ENCODE data around the gene ADSS1.

Gene ADSS1

GRCh38 chr14:104723651-104724406, at the start of gene ADSS1:
Gene ADSS1 (plus strand): TSS chr14:104724229. CDS start chr14:104724271, 42 bp downstream.
- peak; percentile 15 to 80 for DNase-seq (ENCODE audit: low spot score in 2 of 2)
- H3K36me3 ChIP-seq (replicated peaks): no peaks in the 10 kb centered on the region
- H3K4me3 ChIP-seq: peak within 1 kb of the TSS; percentile 46
- no peaks in the 10 kb centered on the region; the same call in 1 of the 2 replicates for H3K4me1 ChIP-seq
- H3K27me3 ChIP-seq (ENCODE audit: low read depth): peaks cover 6% of the 10 kb centered on the region; the same call in 1 of the 2 replicates
- H3K9me3 ChIP-seq: no peaks in the 10 kb centered on the region
- in situ Hi-C loops (cut with MboI; ENCODE audit: low sequenced_read_pairs): no loop called here

DNA sequence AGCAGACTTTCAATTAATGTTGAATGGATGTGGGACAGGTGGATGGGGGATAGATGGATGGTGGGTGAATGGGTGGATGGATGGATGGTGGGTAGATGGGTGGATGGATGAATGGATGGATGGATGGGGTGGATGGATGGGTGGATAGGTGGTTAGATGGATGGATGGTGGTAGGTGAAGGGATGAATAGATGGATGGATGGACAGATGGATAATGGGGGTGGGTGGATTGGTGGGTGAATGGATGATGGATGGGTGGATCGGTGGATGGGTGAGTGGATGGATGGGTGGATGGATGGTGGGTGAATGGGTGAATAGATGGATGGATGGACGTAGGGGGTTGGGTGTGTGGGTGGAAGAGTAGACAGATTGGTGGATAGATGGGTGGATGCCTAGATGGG, 48.6 kb upstream of the ADSS1 start:
- Histone ChIP-seq H3K4me3 (no peak overlapping the region), H3K9me3 (no peaks in the 10 kb centered on the region), H3K36me3 (replicated peaks) (no peaks in the 10 kb centered on the region), H3K4me1 (peaks cover 15% of the 10 kb centered on the region), H3K27me3 (ENCODE audit: low read depth) (no peaks in the 10 kb centered on the region)
- DNase-seq (ENCODE audit: low spot score in 2 of 2): no peak
- in situ Hi-C loops (cut with MboI; ENCODE audit: low sequenced_read_pairs): no loop called here

GRCh38 chr14:104676130-104676693, 47.8 kb upstream of the ADSS1 start:
- in situ Hi-C loops (cut with MboI; ENCODE audit: low sequenced_read_pairs): no loop called here
- no peaks in the 10 kb centered on the region for H3K27me3 ChIP-seq (ENCODE audit: low read depth)
- no peak overlapping the region for H3K4me3 ChIP-seq
- H3K9me3 ChIP-seq: no peaks in the 10 kb centered on the region
- peaks cover 16% of the 10 kb centered on the region for H3K4me1 ChIP-seq
- DNase-seq (ENCODE audit: low spot score in 2 of 2): no peak
- no peaks in the 10 kb centered on the region for H3K36me3 ChIP-seq (replicated peaks)

- peaks cover 22% of the 10 kb centered on the region for H3K4me1 ChIP-seq
- no peak overlapping the region; the same call in 1 of the 2 replicates for H3K4me3 ChIP-seq
- no peak for DNase-seq (ENCODE audit: low spot score in 2 of 2)
Observed at GRCh38 chr14:104676694-104677511, 47.1 kb upstream of the ADSS1 start.

DNA sequence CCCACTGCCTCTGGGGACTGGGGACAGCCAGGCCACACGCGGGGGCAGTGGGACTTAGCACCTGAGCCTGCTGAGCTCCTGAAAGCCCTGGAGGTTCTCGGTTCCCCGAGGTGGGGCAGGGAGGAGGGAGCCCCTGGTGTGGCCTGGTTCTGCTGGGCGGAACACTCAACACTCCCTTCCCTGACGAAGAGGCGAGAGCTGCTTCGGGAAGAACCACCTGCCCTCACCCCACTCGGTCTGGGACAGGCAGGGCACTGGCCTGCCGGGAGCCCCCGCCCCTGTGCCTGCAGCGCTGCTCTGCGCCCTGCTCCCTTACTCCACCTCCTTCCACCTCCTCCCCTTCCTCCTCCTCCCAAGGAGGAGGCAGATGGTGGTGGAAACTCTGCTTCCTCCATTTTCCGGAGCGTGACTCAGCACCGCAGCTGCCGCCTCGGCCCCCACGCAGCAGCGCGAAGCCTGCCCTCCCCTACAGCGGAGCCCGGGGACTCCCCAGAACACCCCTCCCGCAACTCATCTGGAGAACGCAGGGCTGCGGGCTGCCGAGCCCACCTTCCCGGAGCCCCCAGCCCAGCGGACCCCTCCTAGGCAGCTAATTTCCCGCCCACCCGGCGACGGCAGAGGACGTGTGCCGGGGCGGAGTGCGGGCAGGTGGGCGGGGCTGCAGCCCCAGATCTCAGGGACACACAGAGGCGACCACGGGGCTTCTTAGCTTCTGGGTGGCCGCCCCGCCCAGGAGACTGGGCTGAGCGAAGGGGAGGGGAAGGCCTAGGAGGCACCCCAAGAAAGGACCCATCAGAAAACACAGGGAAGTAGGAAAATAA, 46.3 kb upstream of the ADSS1 start:
- in situ Hi-C loops (cut with MboI; ENCODE audit: low sequenced_read_pairs): no loop called here
- Histone ChIP-seq H3K4me3 (peak overlapping the region; percentile 32), H3K27me3 (ENCODE audit: low read depth) (no peaks in the 10 kb centered on the region), H3K36me3 (replicated peaks) (no peaks in the 10 kb centered on the region), H3K9me3 (no peaks in the 10 kb centered on the region), H3K4me1 (peaks cover 25% of the 10 kb centered on the region)
- peak; percentile 50 to 84 for DNase-seq (ENCODE audit: low spot score in 2 of 2)

More at GRCh38 chr14:104676694-104677511, 47.1 kb upstream of the ADSS1 start:
- in situ Hi-C loops (cut with MboI; ENCODE audit: low sequenced_read_pairs): no loop called here
- Histone ChIP-seq H3K9me3 (no peaks in the 10 kb centered on the region), H3K27me3 (ENCODE audit: low read depth) (no peaks in the 10 kb centered on the region), H3K36me3 (replicated peaks) (no peaks in the 10 kb centered on the region)

GRCh38 chr14:104678346-104678745, 45.7 kb upstream of the ADSS1 start:
- in situ Hi-C loops (cut with MboI; ENCODE audit: low sequenced_read_pairs): no loop called here
- peaks cover 25% of the 10 kb centered on the region for H3K4me1 ChIP-seq
- H3K27me3 ChIP-seq (ENCODE audit: low read depth): no peaks in the 10 kb centered on the region
- peak; percentile 74 to 82 for DNase-seq (ENCODE audit: low spot score in 2 of 2)
- no peaks in the 10 kb centered on the region for H3K9me3 ChIP-seq
- no peaks in the 10 kb centered on the region for H3K36me3 ChIP-seq (replicated peaks)
- H3K4me3 ChIP-seq: peak overlapping the region; percentile 32

- H3K9me3 ChIP-seq: no peaks in the 10 kb centered on the region
- DNase-seq (ENCODE audit: low spot score in 2 of 2): no peak
- in situ Hi-C loops (cut with MboI; ENCODE audit: low sequenced_read_pairs): no loop called here
- H3K36me3 ChIP-seq (replicated peaks): no peaks in the 10 kb centered on the region
- peaks cover 25% of the 10 kb centered on the region for H3K4me1 ChIP-seq
- H3K4me3 ChIP-seq: no peak overlapping the region
- no peaks in the 10 kb centered on the region for H3K27me3 ChIP-seq (ENCODE audit: low read depth)
Observed at GRCh38 chr14:104678901-104679705, 44.9 kb upstream of the ADSS1 start.

GRCh38 chr14:104680056-104680805, 43.8 kb upstream of the ADSS1 start:
- Histone ChIP-seq H3K36me3 (replicated peaks) (no peaks in the 10 kb centered on the region), H3K9me3 (no peaks in the 10 kb centered on the region), H3K27me3 (ENCODE audit: low read depth) (no peaks in the 10 kb centered on the region), H3K4me3 (no peak overlapping the region), H3K4me1 (peaks cover 25% of the 10 kb centered on the region)
- DNase-seq (ENCODE audit: low spot score in 2 of 2): no peak
- in situ Hi-C loops (cut with MboI; ENCODE audit: low sequenced_read_pairs): no loop called here

DNA sequence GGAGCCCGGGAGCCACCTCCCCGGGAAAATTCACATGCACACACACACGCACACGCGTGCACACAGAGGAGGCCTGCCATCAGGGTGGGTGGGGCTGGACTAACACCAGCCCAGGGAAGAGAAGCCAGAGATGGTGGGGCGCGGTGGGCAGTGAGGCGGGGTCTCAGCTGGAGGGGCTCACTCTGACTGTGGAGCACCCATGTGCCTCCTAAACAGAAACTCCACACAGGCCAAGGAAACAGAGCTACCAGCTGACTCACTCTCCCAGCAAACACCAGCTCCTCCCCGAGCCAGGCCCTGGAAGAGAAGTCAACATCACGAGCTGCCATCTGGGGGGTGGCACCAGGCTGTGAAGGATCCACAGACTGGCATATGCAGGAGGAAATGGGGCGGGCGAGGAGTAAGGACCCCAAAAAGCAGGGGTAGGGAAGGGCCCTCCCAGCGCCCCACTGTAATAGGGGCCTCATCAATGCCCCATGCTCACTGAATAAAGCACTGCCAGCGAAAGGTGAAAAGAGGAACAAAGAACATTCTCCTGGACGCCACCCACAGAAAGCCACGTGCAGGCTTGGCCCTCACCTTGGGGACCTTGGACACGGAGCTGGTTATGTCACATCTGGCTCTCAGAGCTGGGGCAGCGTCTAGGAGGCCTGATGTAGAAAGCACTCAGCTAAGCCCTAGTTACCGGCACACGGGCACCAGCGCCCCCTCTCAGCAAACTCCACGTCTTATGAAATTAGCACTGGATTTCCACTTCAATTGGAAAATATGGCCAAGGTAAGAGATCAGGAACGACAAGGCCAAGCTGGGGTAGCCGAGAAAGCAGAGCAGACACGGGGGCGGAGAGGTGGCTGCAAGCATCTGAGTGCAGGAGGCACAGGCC, 43.0 kb upstream of the ADSS1 start:
- no peak overlapping the region for H3K4me3 ChIP-seq
- peaks cover 25% of the 10 kb centered on the region for H3K4me1 ChIP-seq
- in situ Hi-C loops (cut with MboI; ENCODE audit: low sequenced_read_pairs): no loop called here
- H3K9me3 ChIP-seq: no peaks in the 10 kb centered on the region
- H3K36me3 ChIP-seq (replicated peaks): no peaks in the 10 kb centered on the region
- H3K27me3 ChIP-seq (ENCODE audit: low read depth): no peaks in the 10 kb centered on the region
- no peak for DNase-seq (ENCODE audit: low spot score in 2 of 2)

DNA sequence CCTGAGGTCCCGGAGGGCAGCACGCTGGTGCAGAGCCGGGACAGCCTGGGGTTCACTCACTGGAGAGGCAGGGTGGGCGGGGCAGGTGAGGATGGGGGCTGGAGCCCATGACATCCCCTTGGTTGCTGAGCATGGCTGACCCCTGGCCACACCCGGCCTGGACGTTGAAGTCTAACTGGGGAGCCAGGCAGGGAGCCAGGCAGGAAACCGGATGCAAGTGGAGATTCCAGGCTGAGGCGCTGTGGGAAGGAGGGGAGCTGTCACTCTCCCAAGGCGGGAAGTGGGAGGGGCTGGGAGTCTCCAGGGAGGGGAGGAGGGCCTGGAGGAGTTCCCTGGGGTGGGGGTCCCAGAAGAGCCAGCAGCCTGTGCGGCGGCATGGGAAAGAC, 42.3 kb upstream of the ADSS1 start:
- Histone ChIP-seq H3K4me3 (no peak overlapping the region), H3K27me3 (ENCODE audit: low read depth) (no peaks in the 10 kb centered on the region), H3K36me3 (replicated peaks) (no peaks in the 10 kb centered on the region), H3K4me1 (peaks cover 25% of the 10 kb centered on the region), H3K9me3 (no peaks in the 10 kb centered on the region)
- DNase-seq (ENCODE audit: low spot score in 2 of 2): peak; percentile 21 to 75
- in situ Hi-C loops (cut with MboI; ENCODE audit: low sequenced_read_pairs): no loop called here

DNA sequence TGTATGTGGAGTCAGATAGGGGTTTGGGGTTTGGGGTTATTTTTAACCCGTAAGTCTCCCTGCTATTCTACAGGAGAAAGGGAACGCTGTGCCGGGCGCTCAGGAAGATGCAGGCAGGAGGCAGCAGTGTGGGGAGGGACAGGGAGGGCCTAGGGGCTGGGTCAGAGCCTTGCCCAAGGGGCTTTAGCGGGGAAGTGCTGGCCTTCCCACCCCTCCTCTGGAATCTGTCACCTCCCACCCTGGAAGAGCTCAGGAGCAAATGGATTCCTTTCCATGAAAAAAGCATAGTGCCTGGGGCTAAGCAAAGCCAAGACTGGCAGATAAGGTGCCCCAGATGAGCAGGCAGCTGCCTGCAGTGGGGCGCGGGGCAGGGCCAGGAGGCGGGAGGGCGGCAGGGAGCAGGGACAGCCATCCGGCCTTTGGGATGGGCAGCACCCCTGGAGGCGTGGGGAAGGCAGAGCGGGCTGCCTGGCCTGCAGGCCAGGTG, 41.9 kb upstream of the ADSS1 start:
- Histone ChIP-seq H3K9me3 (no peaks in the 10 kb centered on the region), H3K4me1 (peaks cover 25% of the 10 kb centered on the region), H3K27me3 (ENCODE audit: low read depth) (no peaks in the 10 kb centered on the region), H3K4me3 (no peak overlapping the region), H3K36me3 (replicated peaks) (no peaks in the 10 kb centered on the region)
- DNase-seq (ENCODE audit: low spot score in 2 of 2): peak; percentile 19 to 55
- in situ Hi-C loops (cut with MboI; ENCODE audit: low sequenced_read_pairs): no loop called here
